SKM-1 treated with dmso at 0.1 percent for 144 hours (cell line): Measurements from ENCODE around the gene NUP160.
A peak's percentile ranks its signal among the peaks of the same experiment; 100 is the strongest.
"Not testable (repeated sequence)": the region's sequence is repeated elsewhere in the genome, so short reads cannot be mapped to it uniquely, and the experiment has no call there.

Source experiments
- DNase-seq: peaks from one replicate; lab custom pipeline; 2025; ENCODE audit not compliant: unreplicated experiment; lab: John Stamatoyannopoulos, UW

NUP160 gene

DNA sequence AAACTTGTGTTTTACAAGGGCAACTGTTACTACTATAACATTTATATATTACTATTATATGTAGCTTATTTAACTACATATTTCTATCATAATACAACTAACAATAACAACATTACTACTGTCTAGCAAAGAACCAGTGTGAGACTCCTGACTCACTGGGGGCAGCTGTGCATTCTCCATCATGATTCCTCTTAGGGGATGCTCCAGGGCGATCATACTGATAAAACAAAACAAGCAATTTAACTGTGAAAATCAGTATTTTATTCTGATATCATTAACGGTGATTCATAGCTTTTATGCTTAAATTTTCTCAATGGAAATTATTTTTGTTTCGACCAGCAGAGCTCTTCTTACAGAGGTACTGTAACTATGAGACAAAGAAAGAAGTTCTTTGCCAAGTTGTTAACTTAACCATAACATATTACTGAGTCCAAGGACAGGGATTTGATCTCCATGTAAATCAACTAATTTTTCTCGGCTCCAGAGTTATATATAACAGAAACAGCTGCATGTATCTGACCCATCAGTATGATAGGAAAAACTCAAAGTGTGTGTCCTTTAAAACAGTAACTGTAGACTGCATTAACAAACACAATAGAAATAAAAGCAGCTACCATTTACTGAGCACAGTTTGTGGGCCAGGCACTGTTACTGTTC lies 56.2 kb downstream of the NUP160 start:
- no peak for DNase-seq

DNA sequence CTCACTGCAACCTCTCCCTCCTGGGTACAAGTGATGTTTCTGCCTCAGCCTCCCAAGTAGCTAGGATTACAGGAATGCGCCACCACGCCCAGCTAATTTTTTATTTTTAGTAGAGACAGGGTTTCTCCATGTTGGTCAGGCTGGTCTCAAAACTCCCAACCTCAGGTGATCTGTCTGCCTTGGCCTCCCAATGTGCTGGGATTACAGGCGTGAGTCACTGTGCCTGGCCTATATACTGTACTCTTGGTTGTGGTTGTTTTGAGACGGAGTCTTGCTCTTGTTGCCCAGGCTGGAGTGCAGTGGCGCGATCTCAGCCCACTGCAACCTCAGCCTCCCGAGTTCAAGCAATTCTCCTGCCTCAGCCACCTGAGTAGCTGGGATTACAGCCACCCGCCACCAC lies 58.1 kb downstream of the NUP160 start:
- DNase-seq: not testable (repeated sequence)

DNA sequence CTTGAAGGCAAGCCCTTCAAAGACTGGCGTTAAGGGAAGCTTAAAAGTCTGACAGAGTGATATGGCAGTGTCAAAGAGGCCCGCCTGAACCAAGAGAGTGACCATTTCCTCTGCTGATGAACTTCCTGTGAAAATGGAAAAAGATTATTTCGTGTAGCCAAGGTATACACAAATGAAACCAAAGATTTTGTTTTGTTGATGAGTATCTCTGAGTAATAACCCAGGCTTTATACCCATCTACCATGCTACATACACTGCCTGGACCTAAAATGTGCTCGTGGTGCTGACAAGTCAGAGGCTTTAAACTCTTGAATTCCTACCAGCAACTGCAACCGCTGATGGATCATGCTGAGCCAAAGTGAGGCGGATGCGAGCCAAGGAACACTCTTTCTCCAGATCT lies 60.0 kb downstream of the NUP160 start:
- no peak for DNase-seq

DNA sequence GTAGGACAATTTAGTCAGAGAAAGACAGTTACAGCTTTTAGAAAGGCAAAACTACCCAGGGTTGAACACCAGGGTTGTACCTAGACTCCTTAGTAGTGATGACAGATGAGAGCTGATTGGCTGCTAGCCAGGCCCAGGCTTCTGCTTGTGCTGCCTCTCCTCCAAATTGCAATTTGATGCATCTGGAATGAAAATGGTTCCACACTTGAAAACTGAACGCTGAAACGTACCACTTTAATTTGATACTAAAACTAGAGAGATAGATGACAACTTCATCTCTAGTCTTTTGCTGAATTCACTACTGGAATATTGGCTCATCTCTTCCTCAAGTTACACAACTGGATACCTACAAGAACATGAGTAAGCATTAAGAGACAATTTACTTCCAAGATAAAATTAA lies 61.8 kb downstream of the NUP160 start:
- no peak for DNase-seq

GRCh38 chr11:47784785-47785381 lies 63.3 kb downstream of the NUP160 start:
- no peak for DNase-seq

DNA sequence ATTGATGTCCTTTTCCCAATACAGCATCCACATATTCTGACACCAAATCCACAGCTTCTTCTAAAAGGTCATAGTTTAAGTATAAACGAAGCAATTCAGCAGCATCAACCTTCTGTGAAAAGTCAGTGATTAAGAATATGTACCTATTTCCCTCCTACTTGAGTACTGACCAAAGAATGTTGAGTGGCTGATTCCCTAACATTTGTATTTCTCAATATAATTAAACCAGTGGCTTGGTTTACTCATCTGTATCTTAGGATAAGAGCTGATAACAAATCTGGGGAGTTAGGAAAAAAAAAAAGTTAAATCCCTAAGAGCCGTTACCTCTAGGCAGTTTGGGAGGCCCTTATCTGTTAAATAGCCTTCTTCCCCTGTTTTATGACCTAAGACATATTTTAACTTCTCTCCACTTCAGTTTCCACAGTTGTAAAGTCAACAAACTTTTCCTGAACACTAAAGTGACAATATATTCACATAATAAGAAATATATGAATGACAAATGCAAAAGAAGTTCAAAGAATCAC lies 65.0 kb downstream of the NUP160 start:
- DNase-seq: no peak

DNA sequence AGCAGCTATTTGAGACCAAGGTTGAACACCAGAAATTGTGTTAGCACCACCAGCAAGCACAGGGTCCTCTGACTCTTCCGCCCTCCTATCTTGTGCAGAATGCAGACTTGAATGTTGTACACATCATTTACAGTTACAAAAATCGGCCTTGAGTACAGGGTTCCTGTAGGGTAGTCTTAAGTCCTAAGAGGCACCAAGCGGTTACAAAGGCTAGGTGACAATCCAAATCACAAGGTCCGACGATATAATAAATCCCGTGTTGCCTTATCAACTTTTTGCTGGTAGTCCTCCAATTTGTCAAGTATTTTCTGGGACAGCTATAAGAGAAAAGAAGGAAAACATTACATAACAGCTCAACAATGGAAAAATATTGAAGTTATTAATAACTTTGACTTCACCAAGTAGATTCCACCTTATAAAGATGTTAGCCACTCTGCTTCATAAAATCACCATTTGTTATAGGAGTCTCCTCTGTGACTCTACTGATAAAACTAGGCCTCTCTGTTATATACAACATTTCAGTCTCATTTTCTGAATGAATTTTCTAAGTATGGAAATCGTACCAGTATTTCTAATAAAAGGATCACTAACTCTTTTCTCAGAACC lies 69.2 kb downstream of the NUP160 start:
- DNase-seq: no peak

- no peak for DNase-seq
Measured at GRCh38 chr11:47775240-47775869, 72.8 kb downstream of the NUP160 start.

DNA sequence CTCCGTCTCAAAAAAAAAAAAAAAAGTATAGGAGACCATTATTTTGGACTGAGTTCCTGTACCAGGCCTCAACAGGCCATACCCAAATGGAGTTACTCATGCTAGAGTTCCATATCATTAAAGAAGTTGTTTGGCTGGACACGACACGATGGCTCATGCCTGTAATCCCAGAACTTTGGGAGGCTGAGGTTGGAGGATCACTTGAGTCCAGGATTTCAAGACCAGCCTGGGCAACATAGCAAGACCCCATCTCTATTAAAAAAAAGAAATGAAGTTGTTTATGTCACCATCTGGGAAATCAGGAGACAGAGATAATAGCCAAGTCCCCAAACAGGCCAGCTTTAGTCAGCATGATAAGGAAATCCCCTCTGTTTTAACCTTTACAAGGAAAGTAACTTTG lies 74.3 kb downstream of the NUP160 start:
- DNase-seq: no peak

GRCh38 chr11:47769556-47769955 lies 78.6 kb downstream of the NUP160 start:
- not testable (repeated sequence) for DNase-seq

DNA sequence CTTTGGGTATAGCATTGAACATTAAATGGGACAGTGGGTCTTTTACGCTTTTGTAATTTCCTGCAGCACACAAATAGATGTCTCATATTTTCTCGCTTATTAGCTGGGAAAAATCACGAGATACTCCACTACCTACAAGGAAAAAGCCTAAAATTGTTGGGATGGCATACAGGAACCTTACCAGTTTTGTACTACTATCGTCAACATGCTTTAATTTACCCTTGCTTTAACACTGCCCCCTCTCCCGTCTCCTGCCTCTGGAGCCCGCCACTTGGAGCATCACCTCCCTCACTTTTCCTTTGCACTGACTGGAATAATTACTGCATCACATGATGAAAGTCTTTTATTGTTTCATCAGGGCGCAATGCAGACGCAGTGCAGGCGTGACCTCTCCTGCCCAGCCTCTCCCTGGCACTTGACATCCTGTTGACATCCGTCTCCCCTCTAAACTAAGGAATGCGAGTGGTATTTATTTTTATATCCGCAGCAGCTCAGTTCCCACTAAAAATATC lies 80.0 kb downstream of the NUP160 start:
- DNase-seq: no peak

- DNase-seq: peak; percentile 46
Measured at GRCh38 chr11:47766509-47767227, 81.5 kb downstream of the NUP160 start.

DNA sequence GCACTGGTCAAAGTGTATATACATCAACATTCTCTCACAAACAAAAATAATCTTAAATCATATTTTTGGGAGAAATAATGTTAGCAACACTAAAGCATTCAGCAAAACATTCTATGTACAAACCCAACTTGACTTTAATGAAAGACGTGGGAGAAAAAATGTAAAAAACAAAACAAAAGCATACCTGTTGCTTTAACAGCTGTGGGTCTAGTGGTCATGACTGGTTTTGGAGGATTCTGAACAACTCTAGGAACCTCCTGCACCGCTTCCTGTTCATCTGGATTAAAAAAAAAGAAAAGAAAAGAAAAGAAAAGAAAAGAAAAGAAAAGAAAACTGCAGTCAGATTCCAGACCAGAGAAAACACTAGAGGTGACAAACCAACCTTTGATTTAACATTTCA lies 83.1 kb downstream of the NUP160 start:
- DNase-seq: no peak

- not testable (repeated sequence) for DNase-seq
Measured at GRCh38 chr11:47759291-47759690, 88.9 kb downstream of the NUP160 start.

GRCh38 chr11:47756208-47756607 lies 91.9 kb downstream of the NUP160 start:
- no peak for DNase-seq

DNA sequence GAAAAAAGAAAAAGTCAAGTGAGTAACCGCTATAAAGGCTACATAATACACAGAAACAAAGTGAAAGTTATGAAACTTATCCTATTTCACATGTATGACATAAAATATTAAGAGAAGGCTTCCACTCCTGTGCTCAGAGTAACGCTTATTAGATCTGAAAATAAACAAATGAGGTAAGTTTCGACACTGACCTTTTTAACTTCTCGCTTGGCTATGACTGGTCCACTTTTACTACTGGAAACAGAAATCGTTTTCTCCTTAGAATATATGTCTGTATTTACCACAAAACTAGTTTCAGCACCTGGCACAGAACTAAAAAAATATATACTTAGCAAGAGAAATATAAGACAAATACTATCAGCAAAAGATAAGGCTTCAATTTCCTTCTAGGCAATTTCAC lies 97.4 kb downstream of the NUP160 start:
- no peak for DNase-seq

GRCh38 chr11:47742494-47742893 lies 105.7 kb downstream of the NUP160 start:
- not testable (repeated sequence) for DNase-seq

GRCh38 chr11:47737817-47738216 lies 110.3 kb downstream of the NUP160 start:
- DNase-seq: not testable (repeated sequence)

DNA sequence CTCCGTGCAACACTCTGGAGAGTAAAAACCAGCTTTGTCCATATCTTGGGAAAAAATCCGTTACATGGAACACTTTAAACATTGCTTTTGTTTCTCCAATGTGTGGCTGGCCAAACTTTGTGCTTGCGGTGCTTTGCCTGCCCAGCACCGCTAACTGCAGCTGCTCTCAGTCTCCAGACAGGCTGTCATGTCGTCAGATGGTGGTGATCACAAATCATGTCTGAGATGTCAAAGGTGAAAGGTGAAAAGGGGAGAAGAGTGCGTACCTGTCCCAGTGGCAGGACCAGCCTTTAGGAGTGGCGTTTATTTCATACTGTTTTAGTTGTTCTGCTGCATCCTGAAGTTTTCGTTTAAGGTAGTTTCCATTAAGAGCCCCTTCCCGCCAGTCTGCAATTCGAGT lies 115.9 kb downstream of the NUP160 start:
- DNase-seq: no peak

GRCh38 chr11:47731475-47731874 lies 116.7 kb downstream of the NUP160 start:
- DNase-seq: no peak
